AG08395 (cell line): ENCODE data around the gene TMEM184A.
"Not testable (repeated sequence)": the region's sequence is repeated elsewhere in the genome, so short reads cannot be mapped to it uniquely, and the experiment has no call there.

Experiments
- DNase-seq: peaks from one replicate; pipeline ENCODE4 v3.0.0; 2012; ENCODE audit warnings: mixed read lengths, low spot score

Gene TMEM184A

DNA sequence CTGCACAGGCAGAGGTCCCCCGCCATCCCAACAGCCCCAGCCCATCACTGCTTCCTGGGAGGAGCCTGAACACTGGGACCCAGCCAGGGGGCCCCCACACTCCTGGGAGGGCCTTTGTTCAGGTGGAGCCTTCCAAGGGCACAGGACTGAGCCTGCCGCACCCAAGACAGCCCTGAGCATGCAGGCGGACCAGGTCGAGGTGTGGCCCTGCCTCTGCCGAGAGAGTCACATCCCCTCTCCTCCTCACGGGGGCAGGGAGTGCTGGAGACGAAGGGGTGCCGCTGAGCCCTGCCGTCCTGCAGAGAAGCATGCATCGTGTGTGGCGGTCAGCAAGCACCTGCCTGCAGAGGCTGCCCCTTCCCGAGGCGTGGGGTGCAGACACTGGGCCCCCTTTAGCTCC, 32.8 kb downstream of the TMEM184A start:
- no peak for DNase-seq

DNA sequence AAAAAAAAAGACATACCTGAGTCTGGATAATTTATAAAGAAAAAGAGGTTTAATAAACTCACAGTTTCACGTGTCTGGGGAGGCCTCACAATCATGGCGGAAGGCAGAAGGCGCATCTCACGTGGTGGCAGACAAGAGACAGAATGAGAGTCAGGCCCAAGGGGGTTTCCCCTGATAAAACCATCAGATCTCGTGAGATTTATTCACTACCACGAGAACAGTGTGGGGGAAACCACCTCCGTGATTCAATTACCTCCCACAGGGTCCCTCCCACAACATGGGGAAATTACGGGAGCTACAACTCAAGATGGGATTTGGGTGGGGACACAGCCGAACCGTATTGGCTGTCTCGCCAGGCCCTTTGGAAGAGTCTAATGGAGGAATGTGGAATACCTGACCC, 34.5 kb downstream of the TMEM184A start:
- DNase-seq: no peak

DNA sequence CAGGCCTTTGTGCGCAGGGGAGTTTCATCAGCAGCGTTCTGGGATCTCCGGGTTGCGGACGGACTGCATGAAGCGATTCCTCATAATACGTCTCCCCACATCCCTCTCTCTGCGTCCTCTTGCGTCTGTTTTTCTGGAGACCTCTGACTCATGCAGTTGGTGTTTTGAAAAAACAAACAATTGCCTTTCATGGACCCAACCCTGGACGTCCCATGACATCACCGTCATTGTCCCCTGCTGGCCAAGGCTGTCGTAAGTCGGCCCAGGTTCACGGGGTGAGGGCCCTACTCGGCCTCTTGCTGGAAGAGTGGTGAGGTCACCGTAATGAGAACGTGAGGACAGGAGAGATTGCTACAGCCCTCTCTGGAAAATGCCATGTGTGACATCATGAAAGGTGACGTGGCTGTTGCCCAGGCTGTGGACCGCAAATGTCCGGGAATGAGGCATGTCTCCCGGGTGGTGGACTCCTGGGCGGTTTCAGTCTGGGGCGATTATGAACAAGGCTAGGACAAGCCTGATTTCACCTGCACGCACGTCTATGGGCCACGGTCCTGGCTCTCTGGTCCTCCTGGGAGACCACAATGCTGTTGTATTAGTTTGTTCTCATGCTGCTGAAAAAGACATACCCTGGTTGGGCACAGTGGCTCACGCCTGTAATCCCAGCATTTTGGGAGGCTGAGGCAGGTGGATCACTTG, 35.3 kb downstream of the TMEM184A start:
- DNase-seq: no peak

DNA sequence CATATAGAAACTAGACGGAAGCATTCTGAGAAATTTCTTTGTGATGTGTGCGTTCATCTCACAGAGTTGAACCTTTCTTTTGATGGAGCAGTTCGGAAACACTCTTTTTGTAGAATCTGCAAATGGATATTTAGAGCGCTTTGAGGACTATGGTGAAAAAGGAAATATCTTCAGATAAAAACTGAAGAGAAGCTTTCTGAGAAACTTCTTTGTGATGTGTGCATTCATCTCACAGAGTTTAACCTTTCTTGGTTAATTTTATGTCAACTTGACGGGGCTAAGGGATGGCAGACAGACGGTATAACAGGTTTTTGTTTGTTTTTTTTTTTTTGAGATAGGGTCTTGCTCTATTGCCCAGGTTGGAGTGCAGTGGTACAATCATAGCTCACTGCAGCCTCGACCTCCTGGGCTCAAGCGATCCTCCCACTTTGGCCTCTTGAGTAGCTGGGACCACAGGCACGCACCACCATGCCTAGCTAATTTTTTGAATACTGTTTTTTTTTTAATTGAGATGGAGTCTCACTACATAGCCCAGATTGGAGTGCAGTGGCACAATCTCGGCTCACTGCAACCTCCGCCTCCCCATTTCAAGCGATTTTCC, 36.6 kb downstream of the TMEM184A start:
- not testable (repeated sequence) for DNase-seq

DNA sequence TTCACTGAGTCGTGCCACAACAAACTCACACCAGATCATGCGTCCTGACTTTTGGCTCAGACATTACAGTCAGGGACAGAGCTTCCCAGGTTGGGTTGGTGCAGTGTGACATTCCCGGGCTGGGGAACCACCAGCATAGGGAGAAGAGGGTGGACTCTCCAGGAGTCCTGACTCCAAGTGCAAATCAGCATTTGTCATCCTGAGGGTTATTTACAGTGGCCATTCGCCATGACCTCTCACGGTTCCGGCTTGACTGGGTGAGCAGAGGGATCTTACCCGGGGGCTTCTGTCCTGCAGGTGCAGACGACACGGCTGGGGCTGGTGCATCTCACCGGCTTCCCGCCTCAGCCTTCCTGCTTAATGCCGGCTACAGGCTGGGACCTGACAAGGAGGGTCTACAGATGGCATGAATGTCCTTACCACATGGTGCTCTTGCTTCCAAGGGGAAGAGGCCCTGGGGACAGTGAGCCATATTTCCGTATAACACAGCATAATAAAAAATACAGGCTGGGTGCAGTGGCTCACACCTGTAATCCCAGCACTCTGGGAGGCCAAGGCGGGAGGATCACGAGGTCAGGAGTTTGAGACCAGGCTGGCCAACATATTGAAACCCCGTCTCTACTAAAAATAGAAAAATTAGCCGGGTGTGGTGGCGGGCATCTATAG, 39.3 kb downstream of the TMEM184A start:
- DNase-seq: no peak

DNA sequence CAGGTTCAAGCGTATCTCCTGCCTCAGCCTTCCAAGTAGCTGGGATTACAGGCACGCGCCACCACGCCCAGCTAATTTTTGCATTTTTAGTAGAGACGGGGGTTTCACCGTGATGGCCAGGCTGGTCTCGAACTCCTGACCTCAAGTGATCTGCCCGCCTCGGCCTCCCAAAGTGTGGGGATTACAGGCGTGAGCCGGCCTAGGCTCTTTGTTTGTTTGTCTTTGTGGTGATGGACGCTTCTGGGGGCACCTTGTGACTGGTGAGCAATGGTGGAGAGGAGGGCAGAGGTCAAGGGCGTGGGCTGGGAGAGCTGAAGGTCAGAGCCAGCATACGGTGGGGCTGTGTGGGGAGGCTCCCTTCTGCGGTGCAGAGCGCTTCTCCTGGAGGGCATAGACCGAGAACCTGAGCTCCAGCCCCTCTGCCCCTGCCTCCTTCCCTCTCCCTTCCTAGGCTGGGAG, 40.5 kb downstream of the TMEM184A start:
- DNase-seq: not testable (repeated sequence)

DNA sequence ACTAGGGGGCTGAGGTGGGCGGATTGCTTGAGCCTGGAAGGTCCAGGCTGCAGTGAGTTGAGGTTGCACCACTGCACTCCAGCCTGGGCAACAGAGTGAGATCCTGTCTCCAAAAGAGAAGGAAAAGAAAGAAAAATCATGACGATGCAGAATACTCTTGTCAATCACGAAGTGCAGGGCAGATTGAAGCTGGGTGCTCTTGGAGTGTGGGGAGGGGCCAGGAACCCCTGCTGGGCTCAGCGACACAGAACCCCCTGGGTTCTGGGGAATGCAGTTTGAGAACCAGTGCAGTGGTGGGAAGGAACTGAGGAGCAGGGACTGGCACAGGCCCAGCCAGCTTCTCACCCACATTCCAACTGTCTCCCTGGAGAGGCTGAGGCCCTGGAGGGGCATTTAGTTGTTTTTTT, 41.0 kb downstream of the TMEM184A start:
- DNase-seq: no peak

DNA sequence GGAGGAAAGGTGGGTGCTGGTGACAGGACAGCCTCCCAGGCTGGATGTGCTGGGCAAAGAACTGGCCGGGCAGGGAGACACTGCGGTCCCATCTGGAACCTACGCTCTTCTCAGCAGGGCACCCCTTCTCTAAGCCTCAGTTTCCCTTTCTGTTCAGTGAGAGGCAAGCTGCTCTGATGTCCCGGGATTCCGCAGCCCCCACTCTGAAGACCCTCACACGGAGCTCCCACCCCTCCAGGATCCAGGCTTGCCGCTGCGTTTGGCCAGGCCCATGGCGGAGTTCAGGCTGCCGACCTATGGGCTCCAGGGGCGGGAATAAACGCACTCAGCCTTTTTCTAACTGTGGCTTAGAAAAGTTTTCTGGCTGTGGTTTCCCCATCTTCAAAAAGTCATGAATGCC, 41.6 kb downstream of the TMEM184A start:
- no peak for DNase-seq

DNA sequence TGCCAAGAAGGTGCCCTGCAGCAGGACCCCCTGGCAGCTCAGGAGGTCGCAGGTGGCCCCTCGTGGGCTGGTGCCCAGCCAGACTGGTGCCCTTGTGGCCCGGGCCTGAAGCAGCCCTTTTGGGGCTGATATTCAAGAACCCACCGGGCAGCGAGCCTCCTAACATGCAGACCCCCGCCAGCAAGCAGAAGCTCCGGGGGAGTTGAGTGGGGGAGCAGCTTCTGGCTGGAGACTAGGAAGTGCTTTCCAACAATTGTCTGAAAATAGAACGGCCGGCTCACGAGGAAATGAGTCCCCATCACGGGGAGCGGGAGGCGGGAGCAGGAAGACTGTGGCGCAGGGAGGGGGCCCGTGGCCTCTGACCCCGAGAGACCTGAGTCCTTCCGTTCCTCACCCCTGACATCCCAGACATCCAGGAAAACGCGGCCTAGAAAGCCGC, 42.3 kb downstream of the TMEM184A start:
- no peak for DNase-seq

DNA sequence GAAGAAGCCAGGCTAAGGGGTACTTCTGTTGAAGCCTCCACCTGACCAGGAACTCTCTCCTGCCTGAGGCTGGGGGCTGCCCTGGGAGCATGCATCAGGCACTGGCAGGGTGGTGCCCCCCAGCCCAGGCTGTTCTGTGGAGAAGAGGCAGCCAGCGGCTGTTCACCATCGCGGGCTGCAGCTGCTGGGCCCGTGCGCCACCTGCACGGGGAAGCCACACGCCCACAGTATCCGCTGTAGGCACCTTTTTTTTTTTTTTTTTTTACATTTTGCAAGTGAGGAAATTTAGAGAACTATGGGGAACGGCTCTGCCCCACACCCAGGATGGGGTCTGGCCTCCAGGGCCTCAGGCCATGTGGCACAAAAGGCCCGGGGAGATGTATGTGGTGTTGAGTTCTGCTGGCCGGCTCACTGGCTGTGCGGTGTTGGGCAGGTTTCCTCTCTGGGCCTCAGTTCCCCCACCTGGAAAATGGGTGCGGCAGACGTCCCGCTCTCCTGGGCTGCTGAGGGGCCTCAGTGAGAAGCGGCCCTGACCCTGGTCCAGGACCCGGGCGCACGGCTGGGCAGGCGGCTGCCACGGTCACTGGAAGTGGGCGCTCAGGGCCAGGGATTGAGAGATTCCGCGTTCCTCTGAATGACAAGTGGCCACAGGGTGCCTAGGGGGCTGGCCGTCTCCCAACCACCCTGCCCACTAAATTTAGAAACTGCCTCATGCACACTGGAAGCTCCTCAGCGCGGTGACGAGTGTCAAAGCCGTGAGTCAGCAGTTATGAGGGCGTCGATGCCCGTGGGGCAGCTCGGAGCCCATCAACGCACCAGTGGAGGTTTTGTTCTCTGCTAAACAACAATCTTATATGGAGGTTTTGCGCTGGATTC, 43.0 kb downstream of the TMEM184A start:
- peak; percentile 75 for DNase-seq

DNA sequence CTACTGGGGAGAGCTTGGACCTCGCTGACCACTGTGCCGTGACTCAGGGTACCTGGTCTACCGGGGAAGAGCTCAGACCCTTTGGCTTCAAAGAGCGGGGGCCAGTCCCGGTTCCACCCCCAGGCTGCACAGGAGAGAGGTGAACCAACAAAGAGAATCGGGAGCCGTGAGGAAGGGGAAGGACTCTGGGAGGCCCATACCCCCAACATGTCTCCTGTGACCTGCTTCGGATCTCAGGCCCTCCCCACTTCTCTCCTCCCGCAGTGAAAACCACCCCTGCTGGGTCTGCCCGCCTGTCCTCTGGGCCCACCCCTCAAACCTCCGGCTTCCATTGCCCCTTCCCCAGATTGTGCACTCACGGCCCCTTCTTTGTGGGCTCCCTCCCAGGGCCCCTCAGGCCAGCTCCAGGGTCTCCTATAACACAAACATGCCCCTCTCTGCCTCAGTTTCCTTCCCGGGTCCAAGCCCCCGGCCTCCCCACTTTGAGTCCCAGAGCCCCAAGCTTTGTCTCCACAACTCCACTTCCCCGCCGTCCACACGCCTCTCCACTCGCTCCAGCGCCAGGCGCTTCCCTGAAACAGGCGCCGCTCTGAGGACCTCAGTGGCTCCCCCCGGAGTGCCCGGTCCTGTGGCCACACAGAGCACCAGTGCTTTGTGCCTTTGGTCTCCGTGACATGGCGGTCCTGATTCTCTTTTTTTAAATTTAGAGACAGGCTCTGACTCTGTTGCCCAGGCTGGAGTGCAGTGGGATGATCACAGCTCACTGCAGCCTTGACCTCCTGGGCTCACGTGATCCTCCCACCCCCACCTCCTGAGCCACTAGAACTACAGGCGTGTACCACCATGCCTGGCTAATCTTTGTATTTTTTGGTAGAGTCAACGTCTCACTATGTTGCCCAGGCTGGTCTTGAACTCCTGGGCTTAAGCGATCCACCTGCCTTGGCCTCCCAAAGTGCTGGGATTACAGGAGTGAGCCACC, 44.3 kb downstream of the TMEM184A start:
- DNase-seq: no peak

DNA sequence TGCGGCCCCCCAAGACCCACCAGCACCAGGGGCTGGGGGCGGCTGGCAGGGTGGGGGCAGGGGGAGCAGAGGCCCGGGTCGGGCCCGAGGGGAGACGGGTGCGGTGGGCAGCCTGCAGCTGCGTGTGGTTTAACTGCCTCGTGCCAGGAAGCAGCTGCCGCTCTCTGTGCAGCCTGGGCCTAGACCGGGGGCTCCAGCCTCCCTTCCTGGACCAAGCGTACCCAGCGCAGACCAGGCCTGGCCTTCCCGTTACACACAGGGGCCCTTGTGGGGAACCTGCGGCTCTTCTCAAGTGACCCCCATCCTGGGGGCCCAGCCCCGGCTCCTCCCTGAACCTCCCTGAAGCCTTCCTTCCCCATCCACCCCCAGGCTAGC, 45.2 kb downstream of the TMEM184A start:
- DNase-seq: no peak

DNA sequence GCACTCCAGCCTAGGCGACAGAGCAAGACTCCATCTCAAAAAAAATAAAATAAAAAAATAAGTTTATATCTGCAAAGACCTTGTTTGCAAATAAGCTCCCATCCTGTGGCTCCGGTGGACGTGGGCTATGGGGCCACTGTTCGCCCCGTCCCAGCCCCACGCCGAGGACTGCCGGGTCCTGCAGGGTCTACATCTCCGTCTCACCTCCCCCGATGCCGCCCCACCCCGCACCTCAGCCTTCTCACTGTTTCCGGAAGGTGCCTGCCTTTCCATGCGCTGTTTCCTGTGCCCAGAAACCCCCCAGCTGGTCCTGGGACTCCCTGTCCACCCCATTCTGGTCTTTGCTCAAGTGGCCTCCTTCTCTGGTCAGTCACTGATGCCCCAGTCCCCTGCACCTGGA, 46.8 kb downstream of the TMEM184A start:
- no peak for DNase-seq

DNA sequence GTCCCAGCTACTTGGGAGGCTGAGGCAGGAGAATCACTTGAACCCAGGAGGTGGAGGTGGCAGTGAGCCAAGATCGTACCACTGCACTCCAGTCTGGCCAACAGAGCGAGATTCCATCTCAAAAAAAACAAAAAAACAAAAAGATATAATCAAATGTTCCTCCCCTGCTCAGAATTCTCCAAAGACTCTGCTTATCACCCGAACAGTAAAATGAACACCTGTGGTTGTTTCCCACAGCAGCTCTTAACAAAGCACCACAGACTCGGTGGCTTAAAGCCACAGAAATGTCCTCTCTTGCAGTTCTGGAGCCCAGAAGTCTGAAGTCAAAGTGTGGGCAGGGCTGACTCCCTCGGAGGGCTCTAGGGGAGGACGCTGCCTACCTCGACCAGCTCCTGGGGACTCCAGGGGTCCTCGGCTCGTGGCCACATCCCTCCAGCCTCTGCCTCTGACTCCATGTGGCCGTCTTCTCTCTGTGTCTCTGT, 47.7 kb downstream of the TMEM184A start:
- DNase-seq: no peak

DNA sequence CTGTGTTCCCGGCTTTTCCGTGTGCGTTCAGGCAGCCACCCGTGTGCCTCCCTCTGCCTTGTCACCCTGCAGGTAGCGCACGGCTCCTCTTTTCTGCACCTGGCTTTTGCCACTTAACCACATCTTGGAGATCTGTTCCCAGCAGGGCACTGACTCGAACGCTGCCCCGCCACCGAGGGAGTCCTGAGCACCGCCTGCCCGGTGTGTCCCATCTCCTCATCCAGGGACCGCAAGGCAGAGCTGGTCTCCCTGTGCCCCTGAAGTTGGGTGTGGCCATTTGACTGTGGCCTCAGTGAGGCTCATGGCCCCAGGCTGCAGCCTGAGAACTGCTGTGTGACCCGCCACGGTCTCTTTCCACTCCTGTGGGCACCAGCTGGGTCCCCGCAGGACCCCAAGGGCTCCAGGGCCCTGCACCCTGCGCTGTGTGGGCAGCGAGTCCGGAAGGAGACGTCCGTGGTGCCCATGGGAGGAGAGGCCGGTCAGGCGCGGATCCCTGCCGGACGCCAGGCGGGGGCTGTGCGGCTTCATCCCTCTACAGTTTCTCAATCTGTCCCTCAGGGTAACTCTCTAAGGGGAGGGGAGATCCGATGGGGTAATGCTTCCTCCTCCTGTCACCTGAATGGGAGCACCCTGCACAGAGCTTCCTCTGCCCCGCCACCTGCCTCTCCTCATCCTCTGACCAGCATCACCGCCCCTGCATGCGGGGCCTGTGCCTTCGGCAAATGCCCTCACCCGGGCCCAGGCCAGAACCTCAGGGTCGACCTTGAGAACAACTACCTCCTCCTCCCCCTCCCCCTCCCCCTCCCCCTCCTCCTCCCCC, 50.1 kb downstream of the TMEM184A start:
- no peak for DNase-seq

DNA sequence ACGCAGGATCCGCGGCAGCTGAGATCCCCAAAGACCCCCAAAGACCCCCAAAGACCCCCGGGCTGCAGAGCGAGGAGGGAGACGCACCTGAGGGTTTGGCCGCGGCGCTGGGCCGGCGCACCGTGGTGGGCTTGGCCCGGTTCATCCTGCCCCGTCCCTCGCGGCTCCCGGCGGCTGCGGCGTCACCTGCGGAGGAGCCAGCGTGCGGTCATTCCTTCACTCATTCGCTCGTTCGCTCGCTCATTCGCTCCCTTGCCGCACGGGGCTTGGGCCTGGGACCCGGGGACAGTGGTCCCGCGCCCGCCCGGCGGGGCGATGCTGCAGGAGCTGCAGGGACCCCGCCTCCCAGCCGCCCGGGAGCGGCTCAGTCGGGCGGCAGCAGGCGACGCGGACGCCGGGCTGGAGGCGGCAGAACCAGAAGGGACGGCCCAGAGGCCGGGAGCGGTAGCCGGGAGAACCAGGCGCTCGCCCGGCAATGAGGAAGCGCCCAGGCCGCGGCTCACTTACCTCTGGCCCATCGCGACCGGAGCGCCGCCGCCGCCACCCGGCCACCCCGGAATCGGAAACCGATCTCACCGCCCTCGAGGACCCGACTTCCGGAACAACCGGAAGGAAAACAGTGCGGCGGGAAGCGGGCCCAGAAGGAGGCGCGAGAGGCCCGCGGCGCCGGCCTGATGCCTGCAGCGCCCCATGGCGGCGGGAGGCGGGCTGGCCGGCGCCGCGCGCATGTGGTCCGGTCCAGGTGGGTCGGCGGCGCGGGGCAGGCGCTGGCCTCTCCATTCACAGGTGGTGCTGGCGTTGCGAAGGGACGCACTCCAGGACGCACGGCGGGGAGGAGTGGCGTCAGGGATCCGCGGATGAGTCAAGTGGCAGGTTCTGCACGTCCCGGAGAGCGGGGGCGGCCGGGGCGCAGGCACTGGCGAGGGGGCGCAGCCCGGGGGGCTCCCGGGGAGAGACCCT, 51.9 kb downstream of the TMEM184A start, which contains the start of gene INTS1:
Gene INTS1, minus strand, starts transcription at position 574 of the 960 bp plus-strand sequence. Its CDS starts 429 bp downstream, at position 145.
- peak; percentile 97 for DNase-seq

DNA sequence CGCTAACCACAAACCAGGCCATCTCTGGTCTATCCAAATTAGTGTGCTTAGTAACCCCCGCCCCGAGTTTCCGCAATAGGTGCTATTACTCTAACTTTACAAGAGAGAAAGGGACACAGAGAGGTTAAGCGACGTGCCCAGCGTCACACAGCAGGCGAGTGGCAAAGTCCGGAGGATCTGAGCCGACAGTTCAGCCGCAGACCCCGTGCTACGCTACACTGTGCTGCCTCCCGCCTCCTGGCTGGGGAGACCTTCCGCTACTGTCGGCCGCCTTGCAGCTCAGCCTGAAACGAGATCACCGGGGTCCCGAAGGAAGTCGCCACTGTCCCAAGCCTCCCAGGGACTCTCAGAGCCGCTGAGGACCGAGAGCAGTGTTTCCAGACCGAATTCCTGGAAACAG, 52.6 kb downstream of the TMEM184A start:
- DNase-seq: no peak

DNA sequence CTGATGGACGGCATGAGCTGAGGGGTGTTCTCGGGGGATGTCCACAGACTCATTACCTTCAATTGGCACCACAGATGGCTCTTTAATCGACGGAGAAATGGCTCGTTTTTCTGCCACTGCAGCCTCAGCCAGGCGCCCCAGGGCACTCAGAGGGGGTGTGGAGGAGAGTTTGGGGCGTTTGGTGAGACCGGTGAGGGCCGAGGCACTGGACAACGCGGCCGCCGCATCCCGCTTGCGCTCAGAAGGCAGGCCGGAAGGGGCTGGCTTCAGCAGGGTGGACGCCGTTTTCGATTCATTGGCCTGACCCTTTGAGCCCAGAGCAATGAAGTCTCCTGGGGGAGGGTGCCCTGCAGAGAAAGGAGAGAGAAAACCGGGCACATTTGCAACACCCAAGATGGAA, 53.2 kb downstream of the TMEM184A start:
- DNase-seq: no peak
